ENCODE results near the gene LATS2.
"Not testable (repeated sequence)": the region's sequence is repeated elsewhere in the genome, so short reads cannot be mapped to it uniquely, and the experiment has no call there.

The LATS2 gene

GRCh38 chr13:21075011-21075378, 13.6 kb upstream of the LATS2 start:
- peak in 1 of 2 donors; percentile 48 for ATAC-seq

- no peak for ATAC-seq
These were observed 13.2 kb upstream of the LATS2 start for GRCh38 chr13:21074546-21074945.

GRCh38 chr13:21071924-21072323, 10.5 kb upstream of the LATS2 start:
- no peak for ATAC-seq

- no peak for ATAC-seq
These were observed 9.6 kb upstream of the LATS2 start for GRCh38 chr13:21071015-21071414.

GRCh38 chr13:21069561-21070004, 8.2 kb upstream of the LATS2 start:
- no peak for ATAC-seq

GRCh38 chr13:21067848-21068247, 6.5 kb upstream of the LATS2 start:
- no peak for ATAC-seq

GRCh38 chr13:21066946-21067345, 5.6 kb upstream of the LATS2 start:
- no peak for ATAC-seq

GRCh38 chr13:21065686-21066085, 4.3 kb upstream of the LATS2 start:
- no peak for ATAC-seq

- no peak for ATAC-seq
These were observed 1.6 kb upstream of the LATS2 start for GRCh38 chr13:21063031-21063430.

- ATAC-seq, result peak in 1 of 2 donors; percentile 12
These were observed 903 bp downstream of the LATS2 start for GRCh38 chr13:21060338-21061028.

GRCh38 chr13:21059641-21060337, 1.6 kb downstream of the LATS2 start:
- ATAC-seq, result no peak

GRCh38 chr13:21058361-21058760, 3.0 kb downstream of the LATS2 start:
- no peak for ATAC-seq

- ATAC-seq, result no peak
These were observed 5.8 kb downstream of the LATS2 start for GRCh38 chr13:21055511-21056045.

- ATAC-seq, result no peak
These were observed 6.4 kb downstream of the LATS2 start for GRCh38 chr13:21055016-21055415.

GRCh38 chr13:21054313-21054712, 7.1 kb downstream of the LATS2 start:
- ATAC-seq, result no peak

- no peak for ATAC-seq
These were observed 8.2 kb downstream of the LATS2 start for GRCh38 chr13:21053231-21053630.

GRCh38 chr13:21051675-21052074, 9.7 kb downstream of the LATS2 start:
- ATAC-seq, result no peak

- ATAC-seq, result no peak
These were observed 10.8 kb downstream of the LATS2 start for GRCh38 chr13:21050288-21051197.

GRCh38 chr13:21049731-21050130, 11.7 kb downstream of the LATS2 start:
- ATAC-seq, result not testable (repeated sequence)

GRCh38 chr13:21048901-21049698, 12.3 kb downstream of the LATS2 start:
- ATAC-seq, result no peak

- ATAC-seq, result no peak
These were observed 13.6 kb downstream of the LATS2 start for GRCh38 chr13:21047591-21048282.

GRCh38 chr13:21047087-21047486, 14.3 kb downstream of the LATS2 start:
- ATAC-seq, result no peak
